ENCODE results near the gene CCBE1. TPM values are rescaled to one million over a fixed set of nuclear protein-coding genes. Genes with fewer than 3 reads are reported as not detected.

CCBE1 gene
- polyA plus RNA-seq, 1 of the 3 experiments (the other 2 are of a cell fraction), result 5.0 TPM

DNA sequence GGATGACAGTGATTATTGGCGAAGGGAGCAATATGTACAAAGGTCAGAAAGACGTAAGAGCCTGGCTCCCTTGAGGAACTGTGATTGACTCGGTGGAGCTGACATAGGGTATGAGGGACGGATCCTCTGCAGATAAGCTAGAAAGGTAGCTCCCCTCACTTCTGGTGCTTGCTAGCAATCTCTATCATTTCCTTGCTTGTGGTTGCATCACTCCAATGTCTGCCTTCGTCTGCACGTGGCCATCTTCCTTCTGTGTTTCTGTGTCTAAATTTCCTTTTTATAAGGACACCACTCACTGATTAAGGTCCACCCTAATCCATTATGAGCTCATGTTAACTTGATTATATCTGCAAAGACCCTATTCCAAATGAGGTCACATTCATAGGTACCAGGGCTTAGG is 315.3 kb downstream of the CCBE1 start:
- no peaks in the 10 kb centered on the region for H3K36me3 ChIP-seq (replicated peaks in 1 of 2; ENCODE audit: control insufficient read depth in 1 of 2, insufficient read depth in 2 of 2, low read length in 1 of 2)
- TF ChIP-seq, protein P1, sequence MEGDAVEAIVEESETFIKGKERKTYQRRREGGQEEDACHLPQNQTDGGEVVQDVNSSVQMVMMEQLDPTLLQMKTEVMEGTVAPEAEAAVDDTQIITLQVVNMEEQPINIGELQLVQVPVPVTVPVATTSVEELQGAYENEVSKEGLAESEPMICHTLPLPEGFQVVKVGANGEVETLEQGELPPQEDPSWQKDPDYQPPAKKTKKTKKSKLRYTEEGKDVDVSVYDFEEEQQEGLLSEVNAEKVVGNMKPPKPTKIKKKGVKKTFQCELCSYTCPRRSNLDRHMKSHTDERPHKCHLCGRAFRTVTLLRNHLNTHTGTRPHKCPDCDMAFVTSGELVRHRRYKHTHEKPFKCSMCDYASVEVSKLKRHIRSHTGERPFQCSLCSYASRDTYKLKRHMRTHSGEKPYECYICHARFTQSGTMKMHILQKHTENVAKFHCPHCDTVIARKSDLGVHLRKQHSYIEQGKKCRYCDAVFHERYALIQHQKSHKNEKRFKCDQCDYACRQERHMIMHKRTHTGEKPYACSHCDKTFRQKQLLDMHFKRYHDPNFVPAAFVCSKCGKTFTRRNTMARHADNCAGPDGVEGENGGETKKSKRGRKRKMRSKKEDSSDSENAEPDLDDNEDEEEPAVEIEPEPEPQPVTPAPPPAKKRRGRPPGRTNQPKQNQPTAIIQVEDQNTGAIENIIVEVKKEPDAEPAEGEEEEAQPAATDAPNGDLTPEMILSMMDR (IDR thresholded peaks at IDR 0.05), result no peak
- TF ChIP-seq, protein P2, sequence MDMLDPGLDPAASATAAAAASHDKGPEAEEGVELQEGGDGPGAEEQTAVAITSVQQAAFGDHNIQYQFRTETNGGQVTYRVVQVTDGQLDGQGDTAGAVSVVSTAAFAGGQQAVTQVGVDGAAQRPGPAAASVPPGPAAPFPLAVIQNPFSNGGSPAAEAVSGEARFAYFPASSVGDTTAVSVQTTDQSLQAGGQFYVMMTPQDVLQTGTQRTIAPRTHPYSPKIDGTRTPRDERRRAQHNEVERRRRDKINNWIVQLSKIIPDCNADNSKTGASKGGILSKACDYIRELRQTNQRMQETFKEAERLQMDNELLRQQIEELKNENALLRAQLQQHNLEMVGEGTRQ (IDR thresholded peaks at IDR 0.05; ENCODE audit: borderline replicate concordance, low read depth, low read length), result no peak
- TF ChIP-seq RXRA (IDR thresholded peaks at IDR 0.05; ENCODE audit: borderline replicate concordance, low read depth) (no peak), YY1 (IDR thresholded peaks at IDR 0.05; ENCODE audit: low read depth) (no peak), NFIC (IDR thresholded peaks at IDR 0.05; ENCODE audit: borderline replicate concordance) (no peak), TCF12 (IDR thresholded peaks at IDR 0.05) (no peak)
- peaks cover 6% of the 10 kb centered on the region; the same call in 1 of the 2 replicates for H3K27me3 ChIP-seq (ENCODE audit: insufficient read depth)
- CTCF ChIA-PET, result interaction anchor here (0.9 to 1.6 kb wide), 3 partner anchors 9 to 133 kb away, joined by 3 to 10 read pairs (median 5); no protein-coding TSS in a partner anchor
- no peak overlapping the region for H3K4me2 ChIP-seq
- H3K27ac ChIP-seq (ENCODE audit: low read depth in 2 of 2, low read length in 1 of 2), result no peak overlapping the region
- H3K4me3 ChIP-seq (ENCODE audit: low read depth in 2 of 2, low read length in 1 of 2), result no peak overlapping the region
- no peaks in the 10 kb centered on the region for H3F3A ChIP-seq (replicated peaks; ENCODE audit: insufficient read depth)
- H3K9me3 ChIP-seq, result no peaks in the 10 kb centered on the region
- no peak overlapping the region for H2AFZ ChIP-seq (ENCODE audit: low read depth)
- no peaks in the 10 kb centered on the region; a peak in 1 of 4 replicates for H3K4me1 ChIP-seq (ENCODE audit: control insufficient read depth in 1 of 2, insufficient read depth in 2 of 2, low read depth in 1 of 2, low read length in 1 of 2)
- POLR2A ChIA-PET, result no interaction called here
- H3K9me2 ChIP-seq, result no peaks in the 10 kb centered on the region
- no peak for DNase-seq
- no peak overlapping the region for H3K9ac ChIP-seq
- 76% methylated on average over 6 of the region's 6 CpGs for WGBS (ENCODE audit: low lambda C conversion rate)
- H4K20me1 ChIP-seq (ENCODE audit: insufficient read depth), result no peaks in the 10 kb centered on the region
- H3K79me2 ChIP-seq (ENCODE audit: insufficient read depth), result no peaks in the 10 kb centered on the region

Other genes with a start within 250 kb of the CCBE1 start
- 74.5 and 76.9 TPM in 2 replicates for gene PMAIP1, start 202.6 kb upstream of the CCBE1 start, polyA plus RNA-seq (2012; rRNA removed)